Epidermal melanocyte (primary cell): ENCODE data around the gene RMDN2.
"Not testable (repeated sequence)": the region's sequence is repeated elsewhere in the genome, so short reads cannot be mapped to it uniquely, and the experiment has no call there.

Source experiments
- DNase-seq: peaks from one replicate; pipeline ENCODE4 v3.0.0; 2011; ENCODE audit warnings: low spot score; ENCODE audit not compliant: insufficient read length

The RMDN2 gene

GRCh38 chr2:37987098-37987775 is 62.1 kb downstream of the RMDN2 start:
- no peak for DNase-seq

- DNase-seq = no peak
Measured at GRCh38 chr2:37992601-37993000, 67.5 kb downstream of the RMDN2 start.

- DNase-seq = no peak
Measured at GRCh38 chr2:37993143-37993542, 68.1 kb downstream of the RMDN2 start.

- no peak for DNase-seq
Measured at GRCh38 chr2:37997629-37998028, 72.5 kb downstream of the RMDN2 start.

- DNase-seq = no peak
Measured at GRCh38 chr2:38000485-38001222, 75.6 kb downstream of the RMDN2 start.

- DNase-seq = not testable (repeated sequence)
Measured at GRCh38 chr2:38010187-38010586, 85.1 kb downstream of the RMDN2 start.

GRCh38 chr2:38010995-38011394 is 85.9 kb downstream of the RMDN2 start:
- no peak for DNase-seq

GRCh38 chr2:38013158-38013752 is 88.2 kb downstream of the RMDN2 start:
- DNase-seq = no peak

GRCh38 chr2:38016219-38016618 is 91.1 kb downstream of the RMDN2 start:
- no peak for DNase-seq

- no peak for DNase-seq
Measured at GRCh38 chr2:38017836-38018235, 92.7 kb downstream of the RMDN2 start.

GRCh38 chr2:38020359-38021069 is 95.4 kb downstream of the RMDN2 start:
- DNase-seq = not testable (repeated sequence)

- DNase-seq = no peak
Measured at GRCh38 chr2:38021589-38021988, 96.5 kb downstream of the RMDN2 start.

GRCh38 chr2:38026846-38027245 is 101.8 kb downstream of the RMDN2 start:
- DNase-seq = no peak

- no peak for DNase-seq
Measured at GRCh38 chr2:38028829-38029228, 103.7 kb downstream of the RMDN2 start.

- DNase-seq = no peak
Measured at GRCh38 chr2:38029512-38029911, 104.4 kb downstream of the RMDN2 start.

GRCh38 chr2:38030635-38031355 is 105.7 kb downstream of the RMDN2 start:
- DNase-seq = no peak

GRCh38 chr2:38032946-38033345 is 107.9 kb downstream of the RMDN2 start:
- no peak for DNase-seq

- no peak for DNase-seq
Measured at GRCh38 chr2:38033646-38034045, 108.6 kb downstream of the RMDN2 start.

GRCh38 chr2:38035968-38036367 is 110.9 kb downstream of the RMDN2 start:
- DNase-seq = no peak

- DNase-seq = no peak
Measured at GRCh38 chr2:38037325-38037724, 112.2 kb downstream of the RMDN2 start.
